PC-9 (cell line): ENCODE measurements around the gene FOXN3.

Source experiments
- EZH2 ChIP-seq: fragments of 200-600 bp; sonication (generic); IDR thresholded peaks from 2 replicates; pipeline ENCODE4 v1.8.0; 2017; ENCODE audit warnings: antibody characterized with exemption, low read depth
- TF ChIP-seq, protein P1 (sequence below): fragments of 200-600 bp; sonication (generic); conservative IDR thresholded peaks from 2 replicates; pipeline ENCODE4 v1.6.1; 2017; ENCODE audit warnings: mixed run types, antibody characterized with exemption, mild to moderate bottlenecking, moderate library complexity

DNA sequence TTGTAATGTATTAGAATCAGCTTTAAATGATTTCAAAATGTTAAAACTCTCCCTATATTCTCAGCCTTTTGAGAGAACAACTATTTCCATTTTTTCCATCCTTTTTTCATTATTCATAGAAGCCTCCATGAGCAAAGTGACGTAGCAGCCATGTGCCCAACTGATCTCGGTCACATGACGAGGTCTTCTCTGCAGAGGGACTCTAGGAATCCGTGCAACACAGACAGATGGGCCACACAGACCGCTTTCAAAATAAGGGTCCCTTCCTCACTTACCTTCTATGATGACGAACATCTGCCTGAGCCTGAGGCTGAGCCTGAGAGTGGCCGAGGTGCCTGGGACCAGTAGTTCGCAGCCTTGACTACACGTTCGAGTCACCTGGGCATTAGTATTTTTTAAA is 293.8 kb downstream of the FOXN3 start:
- TF ChIP-seq, protein P1, sequence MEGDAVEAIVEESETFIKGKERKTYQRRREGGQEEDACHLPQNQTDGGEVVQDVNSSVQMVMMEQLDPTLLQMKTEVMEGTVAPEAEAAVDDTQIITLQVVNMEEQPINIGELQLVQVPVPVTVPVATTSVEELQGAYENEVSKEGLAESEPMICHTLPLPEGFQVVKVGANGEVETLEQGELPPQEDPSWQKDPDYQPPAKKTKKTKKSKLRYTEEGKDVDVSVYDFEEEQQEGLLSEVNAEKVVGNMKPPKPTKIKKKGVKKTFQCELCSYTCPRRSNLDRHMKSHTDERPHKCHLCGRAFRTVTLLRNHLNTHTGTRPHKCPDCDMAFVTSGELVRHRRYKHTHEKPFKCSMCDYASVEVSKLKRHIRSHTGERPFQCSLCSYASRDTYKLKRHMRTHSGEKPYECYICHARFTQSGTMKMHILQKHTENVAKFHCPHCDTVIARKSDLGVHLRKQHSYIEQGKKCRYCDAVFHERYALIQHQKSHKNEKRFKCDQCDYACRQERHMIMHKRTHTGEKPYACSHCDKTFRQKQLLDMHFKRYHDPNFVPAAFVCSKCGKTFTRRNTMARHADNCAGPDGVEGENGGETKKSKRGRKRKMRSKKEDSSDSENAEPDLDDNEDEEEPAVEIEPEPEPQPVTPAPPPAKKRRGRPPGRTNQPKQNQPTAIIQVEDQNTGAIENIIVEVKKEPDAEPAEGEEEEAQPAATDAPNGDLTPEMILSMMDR = no peak
- no peak for TF ChIP-seq EZH2
